ENCODE results near the gene PCDH12.

Gene PCDH12

DNA sequence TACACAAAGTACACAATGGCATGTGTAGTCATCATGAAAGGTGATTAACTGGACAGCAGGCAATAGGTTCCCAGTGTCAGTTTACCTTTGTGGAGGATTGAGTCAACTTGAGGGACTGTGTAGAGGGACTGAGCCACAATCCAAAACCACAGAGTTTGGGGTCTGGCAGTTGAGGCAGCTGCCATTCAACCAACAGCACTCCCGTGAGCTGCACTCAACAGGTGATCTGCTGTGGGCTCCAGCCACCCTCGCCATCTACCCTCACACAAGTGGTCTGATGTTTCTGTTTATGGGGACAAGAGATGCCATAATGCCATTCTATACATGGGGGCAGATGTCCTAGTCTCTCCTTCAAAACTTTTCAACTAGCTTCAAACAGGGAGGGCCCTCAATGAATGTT, 37.2 kb downstream of the PCDH12 start:
- DNase-seq (ENCODE audit: low read depth), result no peak
- no peak for TF ChIP-seq CTCF (IDR thresholded peaks at IDR 0.05; ENCODE audit: low read depth, low read length, missing control alignments)
- H3K4me3 ChIP-seq (ENCODE audit: low read depth, low read length), result no peak overlapping the region

DNA sequence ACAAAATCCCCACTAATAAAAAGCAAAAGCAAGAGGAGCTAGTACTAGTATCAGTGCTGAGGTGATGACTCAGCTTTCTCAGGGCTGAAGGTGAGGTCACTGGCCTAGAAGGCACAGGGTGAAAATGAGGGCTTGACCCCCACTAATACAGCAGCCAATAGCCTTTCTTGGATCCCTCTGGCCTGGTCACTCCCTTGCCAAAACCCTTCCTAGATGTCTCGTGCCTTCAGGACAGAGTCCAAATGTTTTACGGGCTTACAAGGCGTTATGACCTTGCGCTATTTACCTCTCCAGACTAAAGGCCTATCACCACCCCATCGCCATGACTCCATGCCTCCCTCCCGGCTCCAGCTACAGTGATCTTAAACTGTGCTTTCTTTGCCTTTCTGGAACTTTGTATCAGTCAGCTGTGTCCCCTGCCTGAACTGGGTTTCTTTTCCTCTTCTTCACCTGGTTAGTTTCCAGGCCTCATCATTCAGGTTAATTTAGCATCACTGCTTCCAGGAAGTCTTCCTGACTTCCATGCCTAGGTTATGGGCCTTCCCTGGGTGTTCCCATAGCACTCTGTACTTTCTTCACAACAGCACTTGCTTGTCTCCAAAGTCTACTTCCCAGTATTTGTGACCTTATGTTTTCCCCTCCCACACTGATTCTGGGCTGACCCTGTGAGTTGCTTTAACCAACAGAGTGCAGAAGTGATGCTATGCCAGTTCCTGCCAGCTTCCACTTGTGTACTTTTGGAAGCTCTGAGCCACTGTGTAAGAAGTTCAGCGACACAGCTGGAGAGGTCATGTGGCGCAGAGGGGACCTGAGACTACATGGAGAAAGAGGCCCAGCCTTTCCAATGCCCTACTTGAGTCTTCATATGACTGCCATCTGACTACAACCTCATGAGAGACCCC, 38.5 kb downstream of the PCDH12 start:
- no peak for TF ChIP-seq CTCF (IDR thresholded peaks at IDR 0.05; ENCODE audit: low read depth, low read length, missing control alignments)
- H3K4me3 ChIP-seq (ENCODE audit: low read depth, low read length), result no peak overlapping the region
- no peak for DNase-seq (ENCODE audit: low read depth)

DNA sequence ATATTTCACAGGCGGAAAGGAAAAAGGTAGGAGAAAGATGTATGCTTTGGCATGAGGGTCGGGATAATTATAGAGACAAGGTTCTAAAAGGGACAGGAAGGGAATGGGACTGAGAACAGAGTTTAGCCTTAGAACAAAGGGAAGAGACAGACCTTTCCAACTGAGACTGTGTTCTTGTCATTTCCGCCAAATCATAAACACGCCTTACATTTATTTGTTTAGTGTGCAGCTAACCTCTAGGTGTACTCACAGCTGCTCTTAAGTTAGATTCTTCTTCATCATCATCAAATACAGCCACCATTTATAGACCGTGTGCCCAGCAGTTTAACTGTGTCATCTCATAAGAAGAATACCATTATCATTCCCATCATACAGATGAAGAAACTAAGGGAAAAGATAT, 40.2 kb downstream of the PCDH12 start:
- no peak for TF ChIP-seq CTCF (IDR thresholded peaks at IDR 0.05; ENCODE audit: low read depth, low read length, missing control alignments)
- DNase-seq (ENCODE audit: low read depth), result no peak
- H3K4me3 ChIP-seq (ENCODE audit: low read depth, low read length), result no peak overlapping the region

- TF ChIP-seq CTCF (IDR thresholded peaks at IDR 0.05; ENCODE audit: low read depth, low read length, missing control alignments), result no peak
- no peak for DNase-seq (ENCODE audit: low read depth)
- H3K4me3 ChIP-seq (ENCODE audit: low read depth, low read length), result no peak overlapping the region
Measured at GRCh38 chr5:141916522-141916921, 41.5 kb downstream of the PCDH12 start.

DNA sequence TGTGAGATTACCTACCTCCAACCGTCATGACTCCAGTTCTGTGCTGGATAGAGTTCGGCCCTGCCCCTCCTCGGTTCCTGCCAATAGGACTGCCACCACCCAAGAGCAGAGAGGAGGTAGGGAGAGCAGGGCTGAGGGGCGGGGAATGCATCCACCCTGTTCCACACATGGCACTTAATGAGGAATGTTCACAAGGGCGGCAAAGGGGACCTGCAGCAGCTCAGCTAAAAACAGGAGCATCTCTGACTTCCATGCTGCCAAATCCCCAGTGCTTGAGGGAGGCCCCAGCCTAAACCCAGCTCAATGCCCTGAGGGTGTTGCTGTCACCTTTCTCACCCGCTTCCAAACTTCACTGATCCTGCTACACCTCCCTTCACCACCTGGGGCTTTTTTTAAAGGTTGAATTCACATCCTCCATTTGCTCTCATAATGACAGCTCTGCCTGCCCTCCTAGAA, 42.1 kb downstream of the PCDH12 start:
- no peak overlapping the region for H3K4me3 ChIP-seq (ENCODE audit: low read depth, low read length)
- DNase-seq (ENCODE audit: low read depth), result no peak
- TF ChIP-seq CTCF (IDR thresholded peaks at IDR 0.05; ENCODE audit: low read depth, low read length, missing control alignments), result no peak

GRCh38 chr5:141914797-141915196, 43.2 kb downstream of the PCDH12 start:
- TF ChIP-seq CTCF (IDR thresholded peaks at IDR 0.05; ENCODE audit: low read depth, low read length, missing control alignments), result no peak
- H3K4me3 ChIP-seq (ENCODE audit: low read depth, low read length), result no peak overlapping the region

More at GRCh38 chr5:141914797-141915196, 43.2 kb downstream of the PCDH12 start:
- DNase-seq (ENCODE audit: low read depth), result no peak

All from GM12864 (cell line).